WTC11 (cell line): ENCODE results near the gene SLC11A1. TPM values are rescaled to one million over a fixed set of nuclear protein-coding genes. Genes with fewer than 3 reads are reported as not detected.
A peak's percentile ranks its signal among the peaks of the same experiment; 100 is the strongest.

Source experiments
- ATAC-seq: fragments of 200-7000 bp; cut with Tn5 transposase; 2 replicates; pipeline ENCODE4 v1.10.0; 2021; ENCODE audit warnings: mild to moderate bottlenecking, moderate library complexity
- CTCF ChIA-PET: fragments of 300-600 bp; sonication (Branson Sonifier 250); formaldehyde crosslinking; loops from one replicate; lab custom pipeline; 2021; ENCODE audit warnings: antibody characterized with exemption; lab: Charles Lee
- POLR2A ChIA-PET: fragments of 350-600 bp; sonication (Branson Sonifier 250); formaldehyde crosslinking; loops from one replicate; lab custom pipeline; 2021; ENCODE audit warnings: antibody characterized with exemption; lab: Charles Lee
- DNase-seq: peaks from one replicate; pipeline ENCODE4 v3.0.0; 2021; ENCODE audit warnings: low spot score
- H3K27ac Mint-ChIP-seq: 2 replicates; pipeline ENCODE4 v1.8.0; 2021; ENCODE audit warnings: mixed read lengths
- H3K27me3 Mint-ChIP-seq: 2 replicates; pipeline ENCODE4 v1.8.0; 2021; ENCODE audit warnings: low read depth, mild to moderate bottlenecking, moderate library complexity, mixed read lengths
- H3K36me3 Mint-ChIP-seq: 2 replicates; pipeline ENCODE4 v1.8.0; 2021; ENCODE audit warnings: mixed read lengths
- H3K4me1 Mint-ChIP-seq: 2 replicates; pipeline ENCODE4 v1.8.0; 2022; ENCODE audit warnings: mixed read lengths
- H3K4me3 Mint-ChIP-seq: 2 replicates; pipeline ENCODE4 v1.8.0; 2021; ENCODE audit warnings: mild to moderate bottlenecking, moderate library complexity, mixed read lengths
- H3K9me3 Mint-ChIP-seq: 2 replicates; pipeline ENCODE4 v1.8.0; 2021; ENCODE audit warnings: mixed read lengths
- CREM ChIP-seq: sonication (generic); formaldehyde crosslinking; IDR thresholded peaks from 2 replicates; pipeline ENCODE4 v1.8.1; 2022; ENCODE audit warnings: mild to moderate bottlenecking, missing genetic modification reagents, moderate library complexity
- ELF4 ChIP-seq: sonication (generic); formaldehyde crosslinking; IDR thresholded peaks from 2 replicates; pipeline ENCODE4 v1.8.1; 2022; ENCODE audit warnings: low read depth, mild to moderate bottlenecking, moderate library complexity, missing genetic modification reagents
- EMX1 ChIP-seq: fragments of 250-450 bp; sonication (Bioruptor Pico); IDR thresholded peaks from 2 replicates; pipeline ENCODE4 v1.8.0; 2021; ENCODE audit warnings: mild to moderate bottlenecking
- ERG ChIP-seq: fragments of 250-450 bp; sonication (Bioruptor Pico); IDR thresholded peaks from 2 replicates; pipeline ENCODE4 v1.8.0; 2021; ENCODE audit warnings: mild to moderate bottlenecking
- ESRRA ChIP-seq: sonication (generic); formaldehyde crosslinking; IDR thresholded peaks from 2 replicates; pipeline ENCODE4 v1.8.1; 2022; ENCODE audit warnings: mild to moderate bottlenecking, missing genetic modification reagents, borderline replicate concordance
- IRF2 ChIP-seq: sonication (generic); formaldehyde crosslinking; IDR thresholded peaks from 2 replicates; pipeline ENCODE4 v1.8.0; 2022; ENCODE audit warnings: low read depth, missing genetic modification reagents, borderline replicate concordance
- NFYB ChIP-seq: sonication (generic); formaldehyde crosslinking; conservative IDR thresholded peaks from 2 replicates; pipeline ENCODE4 v1.8.0; 2022; ENCODE audit warnings: low read depth, missing genetic modification reagents
- NR3C1 ChIP-seq: sonication (generic); formaldehyde crosslinking; conservative IDR thresholded peaks from 2 replicates; pipeline ENCODE4 v1.8.1; 2023; ENCODE audit warnings: low read depth, mild to moderate bottlenecking, missing genetic modification reagents
- PRRX2 ChIP-seq: fragments of 250-450 bp; sonication (Bioruptor Pico); IDR thresholded peaks from 2 replicates; pipeline ENCODE4 v1.8.0; 2021; ENCODE audit warnings: mild to moderate bottlenecking
- SP1 ChIP-seq: sonication (generic); formaldehyde crosslinking; conservative IDR thresholded peaks from 2 replicates; pipeline ENCODE4 v1.8.1; 2022; ENCODE audit warnings: missing genetic modification reagents
- TEAD1 ChIP-seq: sonication (generic); formaldehyde crosslinking; IDR thresholded peaks from 2 replicates; pipeline ENCODE4 v1.8.0; 2022; ENCODE audit warnings: mild to moderate bottlenecking, missing genetic modification reagents
- TP53 ChIP-seq: sonication (generic); formaldehyde crosslinking; IDR thresholded peaks from 2 replicates; pipeline ENCODE4 v1.8.1; 2023; ENCODE audit warnings: mild to moderate bottlenecking, missing genetic modification reagents
- ZBTB21 ChIP-seq: sonication (generic); formaldehyde crosslinking; IDR thresholded peaks from 2 replicates; pipeline ENCODE4 v1.8.1; 2023; ENCODE audit warnings: mild to moderate bottlenecking, missing genetic modification reagents, borderline replicate concordance
- ZMAT4 ChIP-seq: fragments of 250-450 bp; sonication (Bioruptor Pico); IDR thresholded peaks from 2 replicates; pipeline ENCODE4 v1.9.0; 2021; ENCODE audit warnings: mild to moderate bottlenecking
- ZNF281 ChIP-seq: sonication (generic); formaldehyde crosslinking; IDR thresholded peaks from 2 replicates; pipeline ENCODE4 v1.8.0; 2023; ENCODE audit warnings: mild to moderate bottlenecking, missing genetic modification reagents
- total RNA-seq: library from RNA; stranded (reverse); gene quantifications from 3 replicates; pipeline ENCODE4 v1.2.3, GENCODE V29; 2021
- TF ChIP-seq, protein P1 (sequence below): sonication (generic); formaldehyde crosslinking; IDR thresholded peaks from 2 replicates; pipeline ENCODE4 v1.8.0; 2022; ENCODE audit warnings: mild to moderate bottlenecking, missing genetic modification reagents
- TF ChIP-seq, protein P2 (sequence below): fragments of 200-600 bp; IDR thresholded peaks from 2 replicates; pipeline ENCODE4 v1.8.0; 2022; ENCODE audit warnings: antibody characterized with exemption
- TF ChIP-seq, protein P3 (sequence below): sonication (generic); formaldehyde crosslinking; IDR thresholded peaks from 2 replicates; pipeline ENCODE4 v1.8.1; 2022; ENCODE audit warnings: low read depth, missing genetic modification reagents, borderline replicate concordance

SLC11A1 gene
- total RNA-seq, 1 experiment from 2014 or later, result 0.31 TPM

DNA sequence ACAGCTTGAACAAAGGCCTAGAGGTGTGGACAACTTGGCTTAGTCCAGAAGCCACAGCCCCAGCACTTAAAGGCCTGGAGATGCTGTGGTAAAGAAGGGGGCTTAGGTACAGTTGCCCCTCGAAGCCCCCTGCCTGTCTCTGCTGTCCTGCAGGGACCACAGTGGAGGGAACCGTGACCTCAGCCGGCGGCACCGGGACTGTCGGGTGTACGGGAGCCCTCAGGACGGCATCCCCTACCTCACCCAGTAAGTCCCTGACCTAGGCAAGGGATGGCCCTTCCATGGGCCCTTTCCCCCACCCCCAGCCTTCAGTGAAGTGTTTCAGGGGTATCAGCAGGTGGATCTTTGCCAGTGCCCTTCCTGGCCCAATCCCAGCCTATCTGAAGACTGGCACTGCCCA is 40.7 kb upstream of the SLC11A1 start (continued):
- TF ChIP-seq PRRX2, result no peak
- TF ChIP-seq, protein P1, sequence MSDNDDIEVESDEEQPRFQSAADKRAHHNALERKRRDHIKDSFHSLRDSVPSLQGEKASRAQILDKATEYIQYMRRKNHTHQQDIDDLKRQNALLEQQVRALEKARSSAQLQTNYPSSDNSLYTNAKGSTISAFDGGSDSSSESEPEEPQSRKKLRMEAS (CRISPR knock-in tag), result no peak
- no peak for TF ChIP-seq SP1 (CRISPR knock-in tag)

DNA sequence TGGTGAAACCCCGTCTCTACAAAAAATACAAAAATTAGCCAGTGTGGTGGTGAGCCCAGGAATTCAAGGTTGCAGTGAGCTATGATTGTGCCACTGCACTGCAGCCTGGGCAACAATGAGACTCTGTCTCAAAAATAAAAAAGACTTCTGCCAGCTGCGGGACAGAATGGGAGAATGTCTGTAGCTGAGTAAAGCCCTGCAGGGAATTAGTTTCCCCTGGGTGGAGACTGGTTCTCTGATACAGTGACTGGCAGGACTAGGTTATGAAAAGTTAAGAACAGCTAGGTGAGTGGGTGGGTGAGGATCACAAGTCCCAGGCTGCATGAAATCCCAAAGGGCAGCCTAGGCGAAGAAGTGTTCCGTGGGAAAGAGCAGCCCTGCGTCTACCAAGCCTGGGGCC is 39.2 kb upstream of the SLC11A1 start:
- POLR2A ChIA-PET, result interaction anchor here (1.0 kb wide), 1 partner anchor 10 kb away, joined by 3 read pairs; no protein-coding TSS in a partner anchor
- ATAC-seq, result no peak
- no peaks in the 10 kb centered on the region for H3K27me3 Mint-ChIP-seq
- H3K27ac Mint-ChIP-seq, result peak overlapping the region; percentile 32; the same call in 1 of the 2 replicates
- H3K36me3 Mint-ChIP-seq, result no peaks in the 10 kb centered on the region
- H3K4me3 Mint-ChIP-seq, result no peak overlapping the region
- no peak for DNase-seq
- no peaks in the 10 kb centered on the region for H3K9me3 Mint-ChIP-seq
- CTCF ChIA-PET, result interaction anchor here (1.6 kb wide), 1 partner anchor 14 kb away, joined by 7 read pairs; the partner anchor contains the start of gene CATIP
- TF ChIP-seq IRF2 (no peak), TEAD1 (CRISPR knock-in tag) (no peak), ZBTB21 (no peak), ZMAT4 (CRISPR knock-in tag) (no peak), NR3C1 (CRISPR knock-in tag) (no peak), EMX1 (CRISPR knock-in tag) (no peak), NFYB (CRISPR knock-in tag) (no peak), ELF4 (CRISPR knock-in tag) (no peak), TP53 (CRISPR knock-in tag) (no peak), SP1 (CRISPR knock-in tag) (no peak), ESRRA (CRISPR knock-in tag) (no peak), CREM (CRISPR knock-in tag) (no peak), ERG (no peak), ZNF281 (CRISPR knock-in tag) (no peak)
- TF ChIP-seq, protein P2, sequence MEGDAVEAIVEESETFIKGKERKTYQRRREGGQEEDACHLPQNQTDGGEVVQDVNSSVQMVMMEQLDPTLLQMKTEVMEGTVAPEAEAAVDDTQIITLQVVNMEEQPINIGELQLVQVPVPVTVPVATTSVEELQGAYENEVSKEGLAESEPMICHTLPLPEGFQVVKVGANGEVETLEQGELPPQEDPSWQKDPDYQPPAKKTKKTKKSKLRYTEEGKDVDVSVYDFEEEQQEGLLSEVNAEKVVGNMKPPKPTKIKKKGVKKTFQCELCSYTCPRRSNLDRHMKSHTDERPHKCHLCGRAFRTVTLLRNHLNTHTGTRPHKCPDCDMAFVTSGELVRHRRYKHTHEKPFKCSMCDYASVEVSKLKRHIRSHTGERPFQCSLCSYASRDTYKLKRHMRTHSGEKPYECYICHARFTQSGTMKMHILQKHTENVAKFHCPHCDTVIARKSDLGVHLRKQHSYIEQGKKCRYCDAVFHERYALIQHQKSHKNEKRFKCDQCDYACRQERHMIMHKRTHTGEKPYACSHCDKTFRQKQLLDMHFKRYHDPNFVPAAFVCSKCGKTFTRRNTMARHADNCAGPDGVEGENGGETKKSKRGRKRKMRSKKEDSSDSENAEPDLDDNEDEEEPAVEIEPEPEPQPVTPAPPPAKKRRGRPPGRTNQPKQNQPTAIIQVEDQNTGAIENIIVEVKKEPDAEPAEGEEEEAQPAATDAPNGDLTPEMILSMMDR, result no peak
- TF ChIP-seq, protein P3, sequence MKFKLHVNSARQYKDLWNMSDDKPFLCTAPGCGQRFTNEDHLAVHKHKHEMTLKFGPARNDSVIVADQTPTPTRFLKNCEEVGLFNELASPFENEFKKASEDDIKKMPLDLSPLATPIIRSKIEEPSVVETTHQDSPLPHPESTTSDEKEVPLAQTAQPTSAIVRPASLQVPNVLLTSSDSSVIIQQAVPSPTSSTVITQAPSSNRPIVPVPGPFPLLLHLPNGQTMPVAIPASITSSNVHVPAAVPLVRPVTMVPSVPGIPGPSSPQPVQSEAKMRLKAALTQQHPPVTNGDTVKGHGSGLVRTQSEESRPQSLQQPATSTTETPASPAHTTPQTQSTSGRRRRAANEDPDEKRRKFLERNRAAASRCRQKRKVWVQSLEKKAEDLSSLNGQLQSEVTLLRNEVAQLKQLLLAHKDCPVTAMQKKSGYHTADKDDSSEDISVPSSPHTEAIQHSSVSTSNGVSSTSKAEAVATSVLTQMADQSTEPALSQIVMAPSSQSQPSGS (CRISPR knock-in tag), result no peak
- H3K4me1 Mint-ChIP-seq, result peaks cover 10% of the 10 kb centered on the region
